HG02973 (cell line): Measurements from ENCODE around the gene TOGARAM1.
A peak's percentile ranks its signal among the peaks of the same experiment; 100 is the strongest.

ENCODE experiments used
- ATAC-seq: cut with Tn5 transposase; IDR thresholded peaks from one replicate; pipeline ENCODE4 v1.9.1; 2021; ENCODE audit warnings: moderate library complexity; ENCODE audit not compliant: unreplicated experiment

Gene TOGARAM1

DNA sequence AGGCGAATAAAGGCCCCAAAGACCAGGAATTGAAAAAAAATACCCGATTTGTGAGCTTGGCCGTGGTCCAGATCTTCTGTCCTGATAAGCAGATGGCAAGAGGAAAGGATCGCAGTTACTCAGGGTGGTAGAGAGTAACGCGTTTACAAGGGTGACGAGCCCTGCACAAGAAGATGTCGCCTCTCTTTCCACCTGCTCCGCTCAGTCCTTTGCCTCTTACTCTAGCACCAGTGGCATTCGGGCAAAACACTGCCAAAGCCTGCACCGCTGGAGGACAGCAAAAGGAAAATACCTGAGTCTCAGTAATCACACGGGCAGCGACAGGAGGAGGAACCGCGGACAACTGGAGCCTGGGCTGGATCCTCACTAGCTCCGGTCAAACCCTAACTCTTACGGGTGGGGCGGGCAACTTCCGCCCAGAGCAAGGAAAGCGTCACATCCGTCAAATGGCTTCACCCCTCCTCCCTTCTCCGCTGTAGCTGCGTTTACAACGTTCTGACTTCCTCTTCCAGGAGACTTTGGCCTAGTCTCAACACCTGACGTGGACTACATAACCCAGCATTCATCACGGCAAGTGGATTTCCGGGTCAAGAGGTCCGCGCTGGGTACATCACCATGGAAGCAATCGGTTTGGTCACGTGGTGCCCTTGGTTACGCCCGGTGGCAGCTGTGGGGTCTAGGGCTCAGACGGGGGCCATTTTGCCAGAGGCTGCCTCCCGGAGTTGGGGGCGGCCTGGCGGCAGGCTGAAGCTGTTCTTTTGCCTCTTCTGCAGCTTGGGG lies at the start of gene TOGARAM1, which contains the start of gene KLHL28:
TSS of gene TOGARAM1 (plus strand) at position 637 of the 780 bp plus-strand sequence. CDS start 232 bp downstream, outside the sequence.
TSS of gene KLHL28 (minus strand) at position 394 of the 780 bp plus-strand sequence. CDS start 16,019 bp downstream, outside the sequence.
- peak; percentile 90 for ATAC-seq

DNA sequence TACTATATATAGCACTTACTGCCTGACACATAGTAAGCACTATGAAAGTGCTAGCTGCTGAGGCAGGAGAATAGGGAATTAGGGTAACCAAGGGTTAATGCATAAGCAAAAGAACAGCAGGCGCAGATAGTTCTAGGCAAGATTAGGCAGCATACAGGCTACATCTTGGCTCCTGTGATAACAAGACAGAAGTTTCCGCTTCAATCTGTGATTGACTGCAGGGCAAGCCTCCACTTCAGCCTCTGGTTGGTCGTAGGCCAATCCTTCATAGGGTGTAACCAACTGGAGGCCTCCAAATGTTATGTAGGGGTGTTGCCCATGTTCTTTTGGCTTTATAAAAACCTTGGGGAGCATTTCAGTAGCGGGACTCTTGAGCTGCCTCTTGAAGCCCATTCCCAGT lies 47.1 kb upstream of the TOGARAM1 start:
- no peak for ATAC-seq

DNA sequence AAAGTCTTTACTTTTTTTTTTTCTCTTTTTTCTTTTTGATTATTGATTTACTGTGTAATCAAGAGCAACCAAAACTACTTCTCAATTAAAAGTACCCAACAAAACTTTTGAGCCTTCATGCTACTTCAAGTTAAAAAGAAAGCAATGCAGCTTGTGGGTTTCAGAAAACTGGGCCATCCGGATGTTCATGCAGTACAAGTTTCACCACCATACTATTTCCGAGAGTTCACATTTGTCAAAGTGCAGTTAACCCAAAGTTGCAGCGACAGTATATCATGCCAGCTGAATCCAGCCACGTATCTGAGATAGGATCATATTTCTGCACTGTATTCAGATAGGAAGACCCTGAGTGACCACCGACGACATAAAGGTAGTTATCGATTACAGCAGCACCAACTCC lies 33.2 kb upstream of the TOGARAM1 start:
- ATAC-seq, result no peak

DNA sequence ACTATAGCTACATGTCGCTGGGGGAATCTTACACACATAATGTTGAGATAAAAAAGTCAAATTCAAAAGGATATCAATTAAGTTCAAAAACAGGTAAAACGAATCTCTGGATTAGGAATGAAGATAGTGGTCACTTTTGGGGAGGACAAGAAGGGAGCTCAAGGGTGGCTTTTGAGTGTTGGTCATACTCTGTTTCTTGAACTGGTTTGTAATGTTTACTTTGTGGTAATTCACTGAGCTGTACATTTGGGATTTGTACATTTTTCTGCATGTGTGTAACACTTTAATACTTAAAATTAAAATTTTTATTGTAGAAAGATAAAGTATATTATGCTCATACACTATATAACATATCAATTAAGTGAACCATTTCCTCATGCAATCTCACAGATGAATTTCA lies 26.8 kb upstream of the TOGARAM1 start:
- no peak for ATAC-seq

- no peak for ATAC-seq
Observed at GRCh38 chr14:44937547-44937946, 24.4 kb upstream of the TOGARAM1 start.

DNA sequence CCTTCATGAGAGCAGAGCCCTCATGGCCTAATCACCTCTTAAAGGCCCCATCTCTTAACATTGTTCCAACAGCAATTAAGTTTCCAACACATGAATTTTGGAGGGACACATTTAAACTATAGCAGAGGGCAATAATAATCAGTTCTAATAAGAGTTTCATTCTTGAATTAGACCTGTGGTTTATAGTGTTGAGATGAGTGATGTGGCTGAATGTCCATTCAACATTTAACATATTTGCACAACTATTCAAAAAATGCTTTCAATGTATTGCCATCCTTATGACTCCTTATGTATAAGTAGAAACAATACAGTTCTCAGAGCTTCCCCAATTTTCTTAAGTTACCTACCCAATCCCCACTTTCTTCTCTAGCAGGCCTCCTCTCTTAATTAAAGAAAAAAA lies 21.8 kb upstream of the TOGARAM1 start:
- no peak for ATAC-seq

GRCh38 chr14:44940944-44941343 lies 21.0 kb upstream of the TOGARAM1 start:
- ATAC-seq, result no peak

- no peak for ATAC-seq
Observed at GRCh38 chr14:44941591-44941990, 20.4 kb upstream of the TOGARAM1 start.

GRCh38 chr14:44942436-44942835 lies 19.6 kb upstream of the TOGARAM1 start:
- ATAC-seq, result no peak

- no peak for ATAC-seq
Observed at GRCh38 chr14:44944107-44944506, 17.9 kb upstream of the TOGARAM1 start.

- ATAC-seq, result no peak
Observed at GRCh38 chr14:44945264-44945663, 16.7 kb upstream of the TOGARAM1 start.

- no peak for ATAC-seq
Observed at GRCh38 chr14:44951051-44951450, 10.9 kb upstream of the TOGARAM1 start.

DNA sequence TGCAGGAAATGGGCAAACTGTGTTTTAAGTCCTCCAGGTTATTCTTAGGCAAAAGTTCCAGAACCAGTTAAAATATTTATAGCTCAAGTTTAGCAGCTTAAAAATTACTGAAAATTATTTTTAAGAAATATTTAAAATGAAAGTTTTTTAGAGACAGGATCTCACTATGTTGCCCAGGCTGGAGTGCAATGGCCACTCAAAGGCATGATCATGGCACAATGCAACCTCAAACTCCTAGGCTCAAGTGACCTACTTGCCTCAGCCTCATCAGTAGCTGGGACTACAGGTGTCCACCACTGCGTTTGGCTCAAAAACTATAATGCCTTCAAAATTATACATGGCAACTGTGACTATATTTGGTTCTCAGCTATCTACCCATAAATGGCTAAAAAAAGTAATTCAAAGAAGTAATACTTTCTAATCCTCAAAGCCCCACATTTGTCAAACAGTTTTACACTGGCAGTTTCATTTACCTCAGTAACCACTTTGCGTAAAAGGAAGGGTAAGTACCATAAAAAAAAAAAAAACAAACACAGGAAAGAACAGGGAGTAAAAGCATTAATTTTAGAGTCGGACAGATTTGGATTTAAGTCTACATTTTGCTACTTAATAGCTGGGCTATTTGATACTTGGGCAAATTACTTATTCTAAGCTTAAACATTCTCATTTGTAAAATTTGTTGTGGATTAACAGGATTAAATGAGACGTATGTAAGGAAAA lies 9.4 kb upstream of the TOGARAM1 start:
- no peak for ATAC-seq

DNA sequence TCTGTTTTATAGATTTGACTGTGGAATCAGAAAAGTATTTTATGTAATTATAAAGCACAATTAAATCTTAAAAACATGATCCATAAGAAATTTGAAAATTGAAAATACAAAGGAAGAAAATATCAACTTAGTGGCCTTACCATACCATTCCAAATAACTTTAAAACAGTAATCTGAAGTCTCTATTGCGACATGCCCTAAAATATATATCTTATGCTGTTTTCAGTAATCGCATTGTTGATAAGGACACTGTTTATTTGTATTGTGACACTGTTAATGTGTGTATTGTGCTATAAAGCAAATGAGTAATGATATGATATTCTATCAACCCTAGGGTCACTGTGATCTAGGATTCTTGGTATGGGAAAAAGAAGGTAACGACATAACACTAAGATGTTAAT lies 7.2 kb upstream of the TOGARAM1 start:
- no peak for ATAC-seq

- no peak for ATAC-seq
Observed at GRCh38 chr14:44955528-44955927, 6.5 kb upstream of the TOGARAM1 start.

DNA sequence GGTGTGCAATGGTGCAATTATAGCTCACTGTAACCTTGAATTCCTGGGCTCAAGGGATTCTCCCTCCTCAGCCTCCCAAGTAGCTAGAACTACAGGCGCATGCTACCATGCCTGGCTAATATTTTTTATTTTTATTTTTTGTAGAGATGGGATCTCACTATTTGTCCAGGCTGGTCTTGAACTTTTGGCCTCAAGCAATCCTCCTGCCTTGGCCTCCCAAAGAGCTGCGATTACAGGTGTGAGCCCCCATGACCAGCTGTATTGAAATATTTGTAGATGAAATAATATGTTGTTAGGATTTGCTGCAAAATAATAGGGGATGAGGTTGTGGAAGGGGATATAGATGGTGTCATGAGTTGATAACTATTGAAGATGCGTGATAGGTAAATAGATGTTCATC lies 5.1 kb upstream of the TOGARAM1 start:
- ATAC-seq, result no peak

- ATAC-seq, result no peak
Observed at GRCh38 chr14:44959538-44959937, 2.5 kb upstream of the TOGARAM1 start.

DNA sequence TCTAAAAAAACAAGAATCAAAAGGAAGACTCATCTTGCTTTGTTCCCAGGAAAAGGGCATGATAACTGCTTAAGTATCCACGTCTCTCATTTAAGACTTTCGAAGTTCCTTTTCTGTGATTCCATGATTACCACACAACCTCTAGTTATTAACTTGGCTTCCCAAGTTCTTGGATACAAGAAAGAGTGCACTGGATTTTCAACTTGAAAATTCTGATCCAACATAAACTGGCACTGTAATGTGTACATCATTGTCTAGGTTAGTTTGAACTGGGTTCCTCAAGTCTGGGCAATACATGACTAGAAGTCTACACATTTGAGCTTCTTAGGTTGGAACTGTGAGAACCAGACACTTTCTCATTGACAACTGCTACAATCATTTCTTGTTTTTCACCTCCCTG lies 1.8 kb upstream of the TOGARAM1 start:
- ATAC-seq, result no peak

DNA sequence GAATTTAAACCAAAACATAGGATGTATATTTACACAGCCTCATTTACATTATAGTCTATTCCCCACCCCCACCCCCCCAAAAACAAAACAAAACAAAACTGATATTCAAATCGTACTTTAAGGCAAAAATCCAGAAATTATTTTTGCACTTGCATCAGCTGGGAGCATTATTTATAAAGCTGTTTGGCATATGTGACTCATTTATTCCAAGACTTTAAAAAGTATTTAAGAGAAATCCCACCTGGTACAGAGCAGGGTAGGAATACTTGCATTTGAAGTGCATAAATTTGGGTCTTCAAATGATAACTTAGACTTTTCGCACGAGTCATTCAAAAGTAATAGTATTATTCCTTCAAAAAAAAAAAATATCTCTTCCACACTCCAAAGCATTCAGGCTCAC lies 1.3 kb upstream of the TOGARAM1 start:
- ATAC-seq, result no peak

GRCh38 chr14:44961151-44961553 lies 838 bp upstream of the TOGARAM1 start:
- ATAC-seq, result no peak

DNA sequence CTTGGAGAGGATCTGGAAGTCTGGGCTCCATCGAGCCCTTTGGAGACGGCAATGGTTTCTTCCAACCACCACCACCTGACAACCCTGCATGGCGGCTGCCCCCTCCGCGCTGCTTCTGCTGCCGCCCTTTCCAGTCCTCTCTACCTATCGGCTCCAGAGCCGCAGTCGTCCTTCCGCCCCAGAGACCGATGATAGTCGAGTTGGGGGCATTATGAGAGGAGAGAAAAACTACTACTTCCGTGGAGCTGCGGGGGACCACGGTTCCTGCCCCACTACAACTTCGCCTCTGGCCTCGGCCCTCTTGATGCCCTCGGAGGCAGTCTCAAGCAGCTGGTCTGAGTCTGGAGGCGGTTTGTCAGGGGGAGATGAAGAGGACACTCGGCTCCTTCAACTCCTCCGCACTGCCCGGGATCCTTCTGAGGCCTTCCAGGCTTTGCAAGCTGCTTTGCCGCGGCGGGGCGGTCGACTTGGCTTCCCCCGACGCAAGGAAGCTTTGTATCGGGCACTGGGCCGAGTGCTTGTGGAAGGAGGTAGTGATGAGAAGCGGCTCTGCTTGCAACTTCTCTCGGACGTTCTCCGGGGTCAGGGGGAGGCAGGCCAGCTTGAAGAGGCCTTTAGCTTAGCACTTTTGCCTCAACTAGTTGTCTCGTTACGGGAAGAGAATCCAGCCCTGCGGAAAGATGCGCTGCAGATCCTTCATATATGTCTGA lies 499 bp downstream of the TOGARAM1 start:
- ATAC-seq, result peak; percentile 17
